HG02571 (cell line): ENCODE data around the gene FBLL1.
"Not testable (repeated sequence)": the region's sequence is repeated elsewhere in the genome, so short reads cannot be mapped to it uniquely, and the experiment has no call there.

Experiments
- ATAC-seq: cut with Tn5 transposase; IDR thresholded peaks from one replicate; pipeline ENCODE4 v1.9.1; 2021; ENCODE audit warnings: mild to moderate bottlenecking, moderate library complexity; ENCODE audit not compliant: unreplicated experiment

The FBLL1 gene

GRCh38 chr5:168528521-168529373 is at the start of gene FBLL1:
Gene FBLL1, plus strand, starts transcription at chr5:168529305. Its CDS starts 200 bp downstream, at chr5:168529505.
- ATAC-seq = no peak

GRCh38 chr5:168480601-168481000 is 48.5 kb upstream of the FBLL1 start:
- no peak for ATAC-seq

- peak; percentile 92 for ATAC-seq
Measured at GRCh38 chr5:168481330-168481788, 47.7 kb upstream of the FBLL1 start.

GRCh38 chr5:168482361-168482760 is 46.7 kb upstream of the FBLL1 start:
- no peak for ATAC-seq

- peak; percentile 80 for ATAC-seq
Measured at GRCh38 chr5:168486136-168486879, 42.8 kb upstream of the FBLL1 start, which contains the start of gene RARS1. Gene RARS1, plus strand, starts transcription at chr5:168486471. Its CDS starts 28 bp downstream, at chr5:168486499.

- no peak for ATAC-seq
Measured at GRCh38 chr5:168489059-168489458, 40.0 kb upstream of the FBLL1 start.

GRCh38 chr5:168494057-168494555 is 35.0 kb upstream of the FBLL1 start:
- no peak for ATAC-seq

- no peak for ATAC-seq
Measured at GRCh38 chr5:168502563-168503237, 26.4 kb upstream of the FBLL1 start.

- ATAC-seq = no peak
Measured at GRCh38 chr5:168513861-168514428, 15.2 kb upstream of the FBLL1 start.

- no peak for ATAC-seq
Measured at GRCh38 chr5:168525856-168526255, 3.2 kb upstream of the FBLL1 start.

GRCh38 chr5:168527756-168528295 is 1.3 kb upstream of the FBLL1 start:
- ATAC-seq = no peak

- ATAC-seq = no peak
Measured at GRCh38 chr5:168529374-168530234, 499 bp downstream of the FBLL1 start.

GRCh38 chr5:168530621-168531150 is 1.6 kb downstream of the FBLL1 start:
- no peak for ATAC-seq

GRCh38 chr5:168531191-168531590 is 2.1 kb downstream of the FBLL1 start:
- no peak for ATAC-seq

GRCh38 chr5:168531987-168532864 is 3.1 kb downstream of the FBLL1 start:
- no peak for ATAC-seq

- not testable (repeated sequence) for ATAC-seq
Measured at GRCh38 chr5:168534351-168534750, 5.2 kb downstream of the FBLL1 start.

GRCh38 chr5:168537176-168537575 is 8.1 kb downstream of the FBLL1 start:
- ATAC-seq = no peak

GRCh38 chr5:168549554-168549953 is 20.4 kb downstream of the FBLL1 start:
- ATAC-seq = no peak
